Measurements from ENCODE around the gene KIAA0586. TPM values are rescaled to one million over a fixed set of nuclear protein-coding genes. Genes with fewer than 3 reads are reported as not detected.
"Not testable (repeated sequence)": the region's sequence is repeated elsewhere in the genome, so short reads cannot be mapped to it uniquely, and the experiment has no call there.

Gene KIAA0586
- total RNA-seq, 1 experiment from 2014 or later: 20.9 TPM

DNA sequence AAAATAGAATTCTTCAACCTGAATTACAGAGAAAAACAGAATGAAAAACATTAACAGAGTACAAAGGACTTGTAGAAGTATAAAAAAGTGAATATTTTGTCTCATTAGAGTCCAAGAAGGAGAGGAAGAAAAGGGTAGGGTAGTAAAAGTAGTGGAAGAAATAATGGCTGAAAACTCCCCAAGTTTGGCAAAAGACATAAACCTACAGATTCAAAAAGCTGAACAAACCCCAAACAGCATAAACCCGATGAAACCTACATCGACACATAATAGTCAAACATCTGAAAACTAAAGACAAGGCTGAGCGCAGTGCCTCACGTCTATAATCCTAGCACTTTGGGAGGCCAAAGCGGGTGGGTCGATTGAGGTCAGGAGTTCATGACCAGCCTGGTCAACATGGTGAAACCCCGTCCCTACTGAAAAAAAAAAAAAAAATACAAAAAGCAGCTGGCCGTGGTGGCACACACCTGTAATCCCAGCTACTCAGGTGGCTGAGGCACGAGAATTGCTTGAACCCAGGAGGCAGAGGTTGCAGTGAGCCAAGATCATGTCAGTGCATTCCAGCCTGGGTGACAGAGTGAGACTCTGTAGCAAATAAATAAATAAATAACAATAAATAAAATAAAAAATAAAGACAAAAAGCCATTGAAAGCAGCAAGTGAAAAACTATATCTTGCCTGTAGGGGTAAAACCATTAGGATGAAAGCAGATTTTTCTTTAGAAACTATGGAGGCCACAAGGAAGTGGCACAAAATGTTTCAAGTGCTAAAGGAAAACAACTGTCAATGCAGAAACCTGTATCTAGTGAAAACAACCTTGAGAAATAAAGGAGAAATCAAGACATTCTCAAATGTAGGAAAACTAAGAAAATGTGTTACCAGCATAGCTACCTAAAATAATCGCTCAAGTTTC lies 11.6 kb upstream of the KIAA0586 start:
- no CpG with 5 or more reads among the region's 10 CpGs for WGBS (ENCODE audit: extremely low coverage, insufficient read length, low lambda C conversion rate)
- Histone ChIP-seq H4K8ac (replicated peaks; ENCODE audit: insufficient read length, low read depth, low read length) (no peak overlapping the region), H4K20me1 (ENCODE audit: control insufficient read depth, insufficient read depth, insufficient read length) (no peaks in the 10 kb centered on the region), H3K4me2 (ENCODE audit: insufficient read depth, insufficient read length, low read length) (no peak overlapping the region), H2BK12ac (ENCODE audit: insufficient read length, low read depth, low read length) (no peak overlapping the region), H2BK120ac (ENCODE audit: low read depth, low read length, poor library complexity, severe bottlenecking) (no peak overlapping the region), H3K56ac (ENCODE audit: insufficient read length, low read depth, low read length) (no peak overlapping the region), H3K23me2 (ENCODE audit: insufficient read length, low read depth, low read length, poor library complexity, severe bottlenecking) (no peaks in the 10 kb centered on the region), H3K14ac (ENCODE audit: insufficient read depth, low read length) (no peak overlapping the region), H3K18ac (ENCODE audit: insufficient read length, low read depth, low read length) (no peak overlapping the region), H3K79me1 (ENCODE audit: insufficient read depth, low read depth, low read length, poor library complexity, severe bottlenecking) (peaks cover 5% of the 10 kb centered on the region), H3K79me2 (ENCODE audit: insufficient read depth, low read length) (no peaks in the 10 kb centered on the region), H3K27me3 (ENCODE audit: insufficient read depth, low read length) (no peaks in the 10 kb centered on the region), H2BK20ac (ENCODE audit: low read depth, low read length, poor library complexity, severe bottlenecking) (no peak overlapping the region), H3K9me3 (ENCODE audit: control insufficient read depth, low read depth, low read length) (no peaks in the 10 kb centered on the region), H3K23ac (ENCODE audit: insufficient read length, low read depth, low read length) (no peak overlapping the region), H2BK15ac (ENCODE audit: low read depth, low read length) (no peak overlapping the region), H3K4me1 (ENCODE audit: insufficient read depth, low read length) (no peaks in the 10 kb centered on the region), H3T11ph (ENCODE audit: low read length) (no peak overlapping the region), H3K4ac (ENCODE audit: low read depth, low read length) (no peak overlapping the region), H3K9ac (ENCODE audit: extremely low read depth, insufficient read length, low read length) (no peak overlapping the region), H2AK5ac (ENCODE audit: insufficient read length, low read length) (no peak overlapping the region), H2BK5ac (ENCODE audit: insufficient read length, low read length) (no peak overlapping the region), H3K27ac (ENCODE audit: insufficient read length, low read depth, low read length) (no peak overlapping the region), H2AFZ (ENCODE audit: low read length) (no peak overlapping the region), H4K5ac (ENCODE audit: insufficient read length, low read depth, low read length) (no peak overlapping the region), H4K91ac (ENCODE audit: insufficient read length, low read depth, low read length) (no peak overlapping the region)
- TF ChIP-seq, protein P1, sequence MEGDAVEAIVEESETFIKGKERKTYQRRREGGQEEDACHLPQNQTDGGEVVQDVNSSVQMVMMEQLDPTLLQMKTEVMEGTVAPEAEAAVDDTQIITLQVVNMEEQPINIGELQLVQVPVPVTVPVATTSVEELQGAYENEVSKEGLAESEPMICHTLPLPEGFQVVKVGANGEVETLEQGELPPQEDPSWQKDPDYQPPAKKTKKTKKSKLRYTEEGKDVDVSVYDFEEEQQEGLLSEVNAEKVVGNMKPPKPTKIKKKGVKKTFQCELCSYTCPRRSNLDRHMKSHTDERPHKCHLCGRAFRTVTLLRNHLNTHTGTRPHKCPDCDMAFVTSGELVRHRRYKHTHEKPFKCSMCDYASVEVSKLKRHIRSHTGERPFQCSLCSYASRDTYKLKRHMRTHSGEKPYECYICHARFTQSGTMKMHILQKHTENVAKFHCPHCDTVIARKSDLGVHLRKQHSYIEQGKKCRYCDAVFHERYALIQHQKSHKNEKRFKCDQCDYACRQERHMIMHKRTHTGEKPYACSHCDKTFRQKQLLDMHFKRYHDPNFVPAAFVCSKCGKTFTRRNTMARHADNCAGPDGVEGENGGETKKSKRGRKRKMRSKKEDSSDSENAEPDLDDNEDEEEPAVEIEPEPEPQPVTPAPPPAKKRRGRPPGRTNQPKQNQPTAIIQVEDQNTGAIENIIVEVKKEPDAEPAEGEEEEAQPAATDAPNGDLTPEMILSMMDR (conservative IDR thresholded peaks at IDR 0.05): no peak
- Mint-ChIP-seq H3K4me3 (no peak overlapping the region), H3K27ac (no peak overlapping the region), H3K9me3 (peaks cover 0 to 3% of the 10 kb centered on the region in 2 experiments; a peak in 1 of 5 replicates), H3K27me3 (ENCODE audit: low read depth) (no peaks in the 10 kb centered on the region), H3K36me3 (ENCODE audit: insufficient read depth in 1 of 3, low read depth in 3 of 3) (peaks cover 36 to 71% (median 63%) of the 10 kb centered on the region in 3 experiments), H3K4me1 (peaks cover 9 to 10% of the 10 kb centered on the region in 2 experiments; a peak in 3 of 4 replicates)
- DNase-seq: no peak

DNA sequence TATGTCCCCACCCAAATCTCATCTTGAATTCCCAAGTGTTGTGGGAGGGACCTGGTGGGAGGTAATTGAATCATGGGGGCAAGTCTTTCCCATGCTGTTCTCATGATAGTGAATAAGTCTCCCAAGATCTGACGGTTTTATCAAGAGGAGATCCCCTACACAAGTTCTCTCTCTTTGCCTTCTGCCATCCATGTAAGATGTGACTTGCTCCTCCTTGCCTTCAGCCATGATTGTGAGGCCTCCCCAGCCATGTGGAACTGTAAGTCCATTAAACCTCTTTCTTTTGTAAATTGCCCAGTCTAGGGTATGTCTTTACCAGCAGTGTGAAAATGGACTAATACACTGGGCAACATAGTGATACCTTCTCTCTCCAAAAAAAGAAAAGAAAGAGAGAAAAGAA lies 10.6 kb upstream of the KIAA0586 start:
- not testable (repeated sequence) for H3K14ac ChIP-seq (ENCODE audit: insufficient read depth, low read length); H4K20me1 ChIP-seq (ENCODE audit: control insufficient read depth, insufficient read depth, insufficient read length); H3K79me1 ChIP-seq (ENCODE audit: insufficient read depth, low read depth, low read length, poor library complexity, severe bottlenecking); H2BK15ac ChIP-seq (ENCODE audit: low read depth, low read length); H2BK12ac ChIP-seq (ENCODE audit: insufficient read length, low read depth, low read length); H3K56ac ChIP-seq (ENCODE audit: insufficient read length, low read depth, low read length); H4K8ac ChIP-seq (replicated peaks; ENCODE audit: insufficient read length, low read depth, low read length); H2BK20ac ChIP-seq (ENCODE audit: low read depth, low read length, poor library complexity, severe bottlenecking); H3K23me2 ChIP-seq (ENCODE audit: insufficient read length, low read depth, low read length, poor library complexity, severe bottlenecking); H2AK5ac ChIP-seq (ENCODE audit: insufficient read length, low read length); H3K27me3 Mint-ChIP-seq (ENCODE audit: low read depth); H3K27ac ChIP-seq (ENCODE audit: insufficient read length, low read depth, low read length); DNase-seq; H3K79me2 ChIP-seq (ENCODE audit: insufficient read depth, low read length); H3K18ac ChIP-seq (ENCODE audit: insufficient read length, low read depth, low read length); H2BK5ac ChIP-seq (ENCODE audit: insufficient read length, low read length); H3K9me3 Mint-ChIP-seq; H3K4ac ChIP-seq (ENCODE audit: low read depth, low read length); H4K91ac ChIP-seq (ENCODE audit: insufficient read length, low read depth, low read length); H3K4me1 ChIP-seq (ENCODE audit: insufficient read depth, low read length); H3T11ph ChIP-seq (ENCODE audit: low read length); H3K9me3 ChIP-seq (ENCODE audit: control insufficient read depth, low read depth, low read length); H3K27ac Mint-ChIP-seq; H2BK120ac ChIP-seq (ENCODE audit: low read depth, low read length, poor library complexity, severe bottlenecking); H3K4me2 ChIP-seq (ENCODE audit: insufficient read depth, insufficient read length, low read length); H3K27me3 ChIP-seq (ENCODE audit: insufficient read depth, low read length); H3K4me3 Mint-ChIP-seq; H2AFZ ChIP-seq (ENCODE audit: low read length); H3K9ac ChIP-seq (ENCODE audit: extremely low read depth, insufficient read length, low read length); H4K5ac ChIP-seq (ENCODE audit: insufficient read length, low read depth, low read length); H3K23ac ChIP-seq (ENCODE audit: insufficient read length, low read depth, low read length)
- WGBS (ENCODE audit: extremely low coverage, insufficient read length, low lambda C conversion rate): no CpG with 5 or more reads among the region's 1 CpG
- H3K36me3 Mint-ChIP-seq (ENCODE audit: insufficient read depth in 1 of 3, low read depth in 3 of 3): peaks cover 36 to 71% (median 63%) of the 10 kb centered on the region in 3 experiments
- H3K4me1 Mint-ChIP-seq: peaks cover 9 to 10% of the 10 kb centered on the region in 2 experiments; a peak in 3 of 4 replicates
